Measurements from ENCODE around the gene TBC1D9B. TPM values are rescaled to one million over a fixed set of nuclear protein-coding genes. Genes with fewer than 3 reads are reported as not detected.

The TBC1D9B gene
- polyA plus RNA-seq, 4 donors: 87.5 to 141 (median 109) TPM

- DNase-seq (ENCODE audit: low read depth in 4 of 4, low spot score in 2 of 4): no peak
These were observed 20.6 kb downstream of the TBC1D9B start for GRCh38 chr5:179887095-179887494.

GRCh38 chr5:179886190-179886911, 21.3 kb downstream of the TBC1D9B start:
- DNase-seq (ENCODE audit: low read depth in 4 of 4, low spot score in 2 of 4): no peak

GRCh38 chr5:179885491-179886090, 22.1 kb downstream of the TBC1D9B start:
- DNase-seq (ENCODE audit: low read depth in 4 of 4, low spot score in 2 of 4): no peak

DNA sequence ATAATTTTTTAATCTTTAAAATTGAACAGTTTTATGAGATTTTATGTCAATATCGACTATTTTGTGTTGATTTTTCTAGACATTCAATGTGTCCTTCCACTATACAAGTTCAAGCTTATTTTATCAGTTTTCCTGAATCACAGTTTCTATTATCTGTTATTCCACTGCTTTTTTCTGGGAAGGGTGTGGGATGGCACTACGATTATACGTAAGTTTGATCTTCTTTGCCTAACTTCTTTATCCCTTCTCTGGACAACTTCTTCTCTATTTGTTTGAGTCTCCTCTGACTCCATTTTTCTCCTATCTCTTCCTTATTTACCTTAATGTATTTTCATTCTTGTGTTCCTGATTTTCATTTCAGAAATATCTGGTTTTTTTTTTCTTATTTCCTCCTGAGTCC, 24.5 kb downstream of the TBC1D9B start:
- no peak for DNase-seq (ENCODE audit: low read depth in 4 of 4, low spot score in 2 of 4)

DNA sequence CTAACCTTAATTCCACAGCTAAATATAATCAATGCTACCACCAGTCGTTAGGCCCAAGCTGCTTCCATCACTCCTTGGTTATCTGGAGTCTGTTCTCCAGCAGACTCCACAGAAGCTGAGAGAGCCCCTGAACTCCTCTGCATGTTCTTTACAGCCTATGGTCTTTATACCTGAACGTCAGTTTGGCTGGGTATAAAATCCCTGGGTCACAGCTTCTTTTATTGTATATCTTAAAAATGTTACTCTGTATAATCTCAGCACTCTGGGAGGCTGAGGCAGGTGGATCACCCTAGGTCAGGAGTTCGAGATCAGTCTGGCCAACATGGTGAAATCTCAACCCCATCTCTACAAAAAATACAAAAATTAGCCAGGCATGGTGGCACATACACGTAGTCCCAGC, 25.4 kb downstream of the TBC1D9B start:
- DNase-seq (ENCODE audit: low read depth in 4 of 4, low spot score in 2 of 4): no peak

GRCh38 chr5:179880848-179881590, 26.7 kb downstream of the TBC1D9B start:
- DNase-seq (ENCODE audit: low read depth in 4 of 4, low spot score in 2 of 4): no peak

- DNase-seq (ENCODE audit: low read depth in 4 of 4, low spot score in 2 of 4): no peak
These were observed 27.5 kb downstream of the TBC1D9B start for GRCh38 chr5:179880066-179880650.

GRCh38 chr5:179879690-179880010, 28.0 kb downstream of the TBC1D9B start:
- no peak for DNase-seq (ENCODE audit: low read depth in 4 of 4, low spot score in 2 of 4)

DNA sequence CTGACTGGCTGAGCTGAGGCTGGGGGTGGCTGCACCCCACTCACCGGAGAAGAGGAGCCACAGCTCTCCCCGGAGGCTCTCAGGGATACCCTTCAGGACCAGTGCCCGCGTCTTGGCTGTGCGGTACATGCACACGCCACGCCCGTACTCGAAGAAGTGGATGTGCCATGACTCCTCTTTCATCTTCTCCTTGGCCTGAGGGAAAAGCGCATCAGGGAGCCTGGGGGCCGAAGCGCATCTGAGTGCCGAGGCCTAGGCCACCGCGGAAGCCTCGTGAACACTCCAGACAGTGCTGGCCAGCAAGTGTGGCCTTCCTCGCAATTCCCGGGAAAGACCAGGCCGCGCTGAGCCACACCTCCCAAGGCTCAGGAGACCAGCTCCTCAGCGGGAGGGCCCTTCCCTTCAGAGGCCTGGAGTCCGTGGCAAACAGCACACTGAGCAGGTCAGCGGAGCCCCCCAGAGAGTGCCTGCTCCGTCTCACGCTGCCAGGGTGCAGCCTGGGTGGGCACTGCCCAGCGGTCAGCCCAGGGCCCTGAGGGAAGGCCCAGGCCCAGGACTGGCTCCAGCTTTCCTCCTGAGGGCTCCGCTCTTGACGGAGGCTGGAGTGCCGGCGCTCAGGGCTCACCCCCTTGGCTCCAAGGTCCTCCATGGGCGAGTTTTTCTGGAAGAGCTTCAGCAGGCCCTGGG, 28.6 kb downstream of the TBC1D9B start:
- DNase-seq (ENCODE audit: low read depth in 4 of 4, low spot score in 2 of 4): no peak

- DNase-seq (ENCODE audit: low read depth in 4 of 4, low spot score in 2 of 4): no peak
These were observed 29.3 kb downstream of the TBC1D9B start for GRCh38 chr5:179878222-179879002.

DNA sequence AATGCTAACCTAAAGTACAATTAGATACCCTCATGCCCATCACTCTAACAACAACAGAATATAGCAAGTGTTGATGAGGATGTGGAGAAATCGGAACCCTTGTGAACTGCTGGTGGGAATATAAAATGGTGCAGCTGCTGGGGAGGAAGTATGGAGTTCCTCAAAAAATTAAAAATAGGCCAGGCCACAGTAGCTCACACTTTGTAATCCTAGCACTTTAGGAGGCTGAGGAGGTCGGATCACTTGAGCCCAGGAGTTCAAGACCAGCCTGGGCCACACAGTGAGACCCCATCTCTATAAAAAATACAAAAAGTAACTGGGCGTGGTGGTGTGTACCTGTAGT, 31.1 kb downstream of the TBC1D9B start:
- DNase-seq (ENCODE audit: low read depth in 4 of 4, low spot score in 2 of 4): no peak

DNA sequence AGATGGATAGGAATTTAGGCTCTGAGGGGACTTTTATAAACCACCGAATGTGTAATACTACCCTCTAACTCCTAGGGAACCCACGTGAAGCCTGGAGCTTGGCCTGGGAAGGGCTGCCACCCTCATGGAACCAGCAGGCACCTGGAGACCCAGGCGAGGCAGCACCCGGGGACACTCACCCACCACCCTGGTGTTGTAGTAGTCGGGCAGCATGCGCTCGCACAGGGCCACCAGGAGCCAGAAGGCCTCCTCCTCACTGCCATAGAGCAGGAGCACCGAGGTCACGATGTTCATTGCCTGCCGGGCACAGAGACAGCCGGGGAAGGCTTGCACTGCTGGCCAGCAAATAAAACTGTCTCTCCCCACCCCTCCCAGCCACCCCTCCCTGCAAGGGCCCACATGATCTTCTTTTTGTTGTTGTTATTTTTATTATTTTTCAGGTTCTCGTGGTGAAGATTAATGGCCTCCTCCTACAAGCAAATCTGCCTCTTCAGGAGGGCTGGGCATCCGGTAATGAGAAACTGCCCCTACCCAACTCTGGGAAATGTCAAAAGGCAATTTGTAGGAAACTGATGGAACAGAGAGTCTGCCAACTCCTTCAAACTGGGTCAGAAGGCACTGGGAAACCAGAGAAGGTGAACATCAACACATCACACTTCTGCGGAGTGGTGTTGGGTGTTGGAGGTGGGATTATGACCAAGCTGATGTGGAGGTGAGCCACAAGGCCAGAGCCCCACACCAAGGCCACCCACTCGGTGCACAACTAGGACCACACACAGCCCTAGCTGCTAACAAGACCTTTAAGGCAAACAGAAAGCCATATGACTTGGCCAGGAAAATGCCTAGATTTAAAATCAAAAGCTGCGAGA, 31.7 kb downstream of the TBC1D9B start:
- DNase-seq (ENCODE audit: low read depth in 4 of 4, low spot score in 2 of 4): no peak

- no peak for DNase-seq (ENCODE audit: low read depth in 4 of 4, low spot score in 2 of 4)
These were observed 33.0 kb downstream of the TBC1D9B start for GRCh38 chr5:179874536-179875292.

DNA sequence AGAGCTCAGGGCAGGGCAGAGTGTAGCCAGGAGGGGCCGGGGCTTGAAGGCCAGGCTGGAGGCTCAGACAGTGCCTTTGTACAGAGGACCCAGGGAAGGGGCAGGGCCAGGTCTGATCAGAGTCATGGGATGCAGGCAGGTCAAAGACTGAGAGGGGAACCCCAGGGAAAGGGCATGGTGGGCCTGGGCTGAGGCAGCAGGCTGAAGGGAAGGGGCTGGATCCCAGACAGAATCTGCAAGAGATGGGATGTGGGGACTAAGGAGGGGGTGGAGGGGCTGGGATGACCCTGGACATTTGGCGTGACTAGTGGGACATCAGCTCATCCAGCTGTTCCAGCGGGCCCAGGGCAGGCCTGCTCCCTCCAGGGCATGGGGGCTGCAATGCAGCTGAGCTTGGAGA, 33.6 kb downstream of the TBC1D9B start:
- DNase-seq (ENCODE audit: low read depth in 4 of 4, low spot score in 2 of 4): no peak

- no peak for DNase-seq (ENCODE audit: low read depth in 4 of 4, low spot score in 2 of 4)
These were observed 34.0 kb downstream of the TBC1D9B start for GRCh38 chr5:179873588-179874110.

DNA sequence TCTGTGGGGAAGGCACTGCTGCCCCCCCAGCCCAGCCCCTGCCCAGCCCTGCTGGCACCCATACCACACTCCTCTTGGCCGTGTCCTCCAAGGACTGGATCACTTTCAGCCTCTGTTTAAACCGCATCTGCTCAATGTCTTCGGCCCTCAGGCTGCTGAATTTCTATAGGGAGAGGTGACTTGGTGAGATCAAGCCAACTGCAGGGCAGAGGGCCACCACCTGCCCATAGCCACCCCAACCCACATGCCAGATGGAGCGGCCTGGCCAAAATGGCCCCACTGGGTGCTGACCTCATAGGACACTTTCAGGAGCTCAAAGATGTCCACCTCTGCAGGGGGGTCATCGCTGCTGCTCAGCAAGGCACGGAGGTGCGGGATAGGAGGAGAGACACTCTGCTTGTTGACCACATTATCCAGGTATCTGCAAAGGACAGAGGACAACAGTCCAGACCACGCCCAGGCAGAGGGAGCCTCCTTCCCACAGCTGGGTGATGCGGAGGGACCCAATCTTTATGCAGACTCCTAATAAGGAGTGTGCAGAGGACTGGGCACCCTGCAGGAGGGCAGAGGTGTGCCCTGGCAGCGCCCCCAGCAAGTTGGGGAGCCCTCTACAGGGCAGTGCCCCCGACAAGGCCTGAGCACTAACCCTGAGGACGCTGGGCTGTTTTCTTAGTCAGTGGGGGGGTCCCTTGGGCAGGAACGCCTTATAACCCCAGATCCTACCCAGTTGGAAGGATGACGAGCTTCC, 34.7 kb downstream of the TBC1D9B start:
- DNase-seq (ENCODE audit: low read depth in 4 of 4, low spot score in 2 of 4): no peak

DNA sequence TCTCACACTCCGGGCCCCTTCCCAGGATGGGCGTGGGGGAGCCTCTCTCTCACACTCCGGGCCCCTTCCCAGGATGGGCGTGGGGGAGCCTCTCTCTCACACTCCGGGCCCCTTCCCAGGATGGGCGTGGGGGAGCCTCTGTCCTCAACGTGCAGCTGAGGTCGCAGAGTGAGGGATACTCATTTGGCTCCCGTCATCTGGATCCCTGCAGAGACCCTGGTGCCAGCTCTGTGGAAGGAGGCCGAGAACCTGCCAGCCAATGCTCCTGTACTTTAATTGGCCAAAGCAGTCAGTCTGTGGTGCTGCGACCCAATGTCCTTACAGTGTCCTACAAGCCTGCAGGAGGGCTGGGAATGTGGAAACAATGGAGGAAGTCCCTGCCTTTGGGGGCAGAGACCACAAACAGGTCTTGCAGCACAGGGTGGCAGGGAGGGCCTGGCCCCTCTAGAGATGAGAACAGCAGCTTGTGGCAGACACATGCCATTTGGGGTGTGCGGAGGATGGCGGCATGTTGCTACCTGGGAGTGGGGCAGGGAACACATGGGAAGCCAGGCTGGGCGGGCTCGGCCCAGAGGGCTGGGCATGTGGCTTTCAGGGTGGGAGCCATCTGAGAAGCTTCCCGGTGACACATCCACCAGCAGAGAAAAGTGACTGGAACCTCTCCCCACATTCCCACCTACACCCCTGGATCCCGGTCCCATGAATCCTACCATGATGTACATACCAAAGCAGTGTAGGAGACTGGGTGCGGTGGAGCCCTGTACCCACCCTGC, 35.5 kb downstream of the TBC1D9B start:
- DNase-seq (ENCODE audit: low read depth in 4 of 4, low spot score in 2 of 4): no peak
